Sigmoid colon (tissue), 3 donors: ENCODE results near the gene ADGRL2.

ENCODE experiments used
- CTCF ChIP-seq, 4 experiments: fragments of 450-650 bp in 3 of 4; fragments of 200-600 bp in 1 of 4; IDR thresholded peaks; one replicate each; pipeline ENCODE4 v1.5.1; 2016 to 2019; ENCODE audit warnings: antibody characterized with exemption in 4 of 4, mild to moderate bottlenecking in 3 of 4, moderate library complexity in 2 of 4
- POLR2A ChIP-seq, 2 donors: fragments of 450-650 bp; IDR thresholded peaks; one replicate each; pipeline ENCODE4 v1.6.1; 2016; ENCODE audit warnings: antibody characterized with exemption in 2 of 2, mild to moderate bottlenecking in 2 of 2, moderate library complexity in 2 of 2

GRCh38 chr1:82030830-82031229, 230.1 kb downstream of the ADGRL2 start:
- TF ChIP-seq CTCF (IDR thresholded peaks at IDR 0.05), result no peak
- TF ChIP-seq POLR2A (IDR thresholded peaks at IDR 0.05), result no peak
